ENCODE data around the gene TPSG1.
"Not testable (repeated sequence)": the region's sequence is repeated elsewhere in the genome, so short reads cannot be mapped to it uniquely, and the experiment has no call there.

GRCh38 chr16:1243363-1243762, 18.3 kb upstream of the TPSG1 start:
- not testable (repeated sequence) for TF ChIP-seq CTCF (IDR thresholded peaks at IDR 0.05; ENCODE audit: insufficient read depth, low read length); POLR2AphosphoS5 (IDR thresholded peaks at IDR 0.05; ENCODE audit: low read depth); GABPA (IDR thresholded peaks at IDR 0.05; ENCODE audit: low read depth); REST (IDR thresholded peaks at IDR 0.05; ENCODE audit: insufficient replicate concordance, low read depth); SPI1 (IDR thresholded peaks at IDR 0.05; ENCODE audit: borderline replicate concordance, low read depth)

All from HL-60 (cell line).